ENCODE measurements around the gene SERGEF. TPM values are rescaled to one million over a fixed set of nuclear protein-coding genes. Genes with fewer than 3 reads are reported as not detected.

Gene SERGEF
- total RNA-seq, 1 donor from 2014 or later, result 17.6 TPM

DNA sequence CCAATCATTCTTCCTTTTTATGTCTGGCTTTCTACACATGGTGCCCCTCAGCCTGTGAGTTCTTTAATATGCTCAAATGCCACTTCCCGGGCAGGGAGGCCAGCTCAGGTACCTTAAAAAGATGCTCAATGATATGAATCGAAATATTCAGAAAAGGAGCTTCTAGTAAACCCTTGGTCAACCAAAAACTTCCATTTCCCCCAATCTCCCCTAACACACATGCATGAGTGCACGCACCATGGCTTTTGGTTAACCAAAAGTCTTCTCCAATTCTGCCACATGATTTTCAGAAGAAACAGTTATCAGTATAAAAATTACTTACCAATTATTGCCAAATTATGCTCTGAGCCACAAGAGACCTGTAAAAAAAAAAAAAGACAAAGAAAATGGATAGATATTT is 135.0 kb downstream of the SERGEF start:
- no peak overlapping the region for H3K27ac ChIP-seq (ENCODE audit: low read depth, low read length)
- no peaks in the 10 kb centered on the region for H3K36me3 ChIP-seq (ENCODE audit: insufficient read depth, low read length)
- H4K20me1 ChIP-seq (ENCODE audit: insufficient read depth, low read length), result no peaks in the 10 kb centered on the region
- H3K9ac ChIP-seq (ENCODE audit: low read length), result no peak overlapping the region
- H3K79me2 ChIP-seq (ENCODE audit: insufficient read depth, low read length), result no peaks in the 10 kb centered on the region
- no peak overlapping the region for H3K4me2 ChIP-seq (ENCODE audit: low read length)
- FAIRE-seq (no peak), DNase-seq (ENCODE audit: low read depth) (no peak)
- no peak overlapping the region for H3K4me3 ChIP-seq (ENCODE audit: insufficient read depth, low read depth, low read length)
- Mint-ChIP-seq H3K27ac (ENCODE audit: unreplicated experiment) (no peak overlapping the region), H3K27me3 (ENCODE audit: low read depth, unreplicated experiment) (peaks cover 2% of the 10 kb centered on the region), H3K36me3 (ENCODE audit: low read depth, unreplicated experiment) (no peaks in the 10 kb centered on the region), H3K4me1 (ENCODE audit: low read depth, unreplicated experiment) (no peaks in the 10 kb centered on the region), H3K4me3 (ENCODE audit: unreplicated experiment) (no peak overlapping the region), H3K9me3 (ENCODE audit: unreplicated experiment) (no peaks in the 10 kb centered on the region)
- TF ChIP-seq, protein P1, sequence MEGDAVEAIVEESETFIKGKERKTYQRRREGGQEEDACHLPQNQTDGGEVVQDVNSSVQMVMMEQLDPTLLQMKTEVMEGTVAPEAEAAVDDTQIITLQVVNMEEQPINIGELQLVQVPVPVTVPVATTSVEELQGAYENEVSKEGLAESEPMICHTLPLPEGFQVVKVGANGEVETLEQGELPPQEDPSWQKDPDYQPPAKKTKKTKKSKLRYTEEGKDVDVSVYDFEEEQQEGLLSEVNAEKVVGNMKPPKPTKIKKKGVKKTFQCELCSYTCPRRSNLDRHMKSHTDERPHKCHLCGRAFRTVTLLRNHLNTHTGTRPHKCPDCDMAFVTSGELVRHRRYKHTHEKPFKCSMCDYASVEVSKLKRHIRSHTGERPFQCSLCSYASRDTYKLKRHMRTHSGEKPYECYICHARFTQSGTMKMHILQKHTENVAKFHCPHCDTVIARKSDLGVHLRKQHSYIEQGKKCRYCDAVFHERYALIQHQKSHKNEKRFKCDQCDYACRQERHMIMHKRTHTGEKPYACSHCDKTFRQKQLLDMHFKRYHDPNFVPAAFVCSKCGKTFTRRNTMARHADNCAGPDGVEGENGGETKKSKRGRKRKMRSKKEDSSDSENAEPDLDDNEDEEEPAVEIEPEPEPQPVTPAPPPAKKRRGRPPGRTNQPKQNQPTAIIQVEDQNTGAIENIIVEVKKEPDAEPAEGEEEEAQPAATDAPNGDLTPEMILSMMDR (IDR thresholded peaks at IDR 0.05; ENCODE audit: insufficient read depth, low read depth, low read length), result no peak
- TF ChIP-seq EZH2 (IDR thresholded peaks at IDR 0.05; ENCODE audit: insufficient read depth, low read length), result no peak
- no peak overlapping the region for H2AFZ ChIP-seq (ENCODE audit: low read depth, low read length)
- no peaks in the 10 kb centered on the region for H3K27me3 ChIP-seq (ENCODE audit: insufficient read depth, low read length)
- H3K4me1 ChIP-seq (ENCODE audit: insufficient read depth, low read length), result no peaks in the 10 kb centered on the region
- H3K9me3 ChIP-seq (ENCODE audit: insufficient read depth, low read depth, low read length), result no peaks in the 10 kb centered on the region

- Histone ChIP-seq H3K4me3 (ENCODE audit: insufficient read depth, low read depth, low read length) (no peak overlapping the region), H2AFZ (ENCODE audit: low read depth, low read length) (no peak overlapping the region), H3K27ac (ENCODE audit: low read depth, low read length) (no peak overlapping the region), H3K9me3 (ENCODE audit: insufficient read depth, low read depth, low read length) (no peaks in the 10 kb centered on the region), H3K9ac (ENCODE audit: low read length) (no peak overlapping the region), H3K27me3 (ENCODE audit: insufficient read depth, low read length) (no peaks in the 10 kb centered on the region), H3K79me2 (ENCODE audit: insufficient read depth, low read length) (no peaks in the 10 kb centered on the region), H3K4me2 (ENCODE audit: low read length) (no peak overlapping the region), H4K20me1 (ENCODE audit: insufficient read depth, low read length) (no peaks in the 10 kb centered on the region), H3K36me3 (ENCODE audit: insufficient read depth, low read length) (no peaks in the 10 kb centered on the region), H3K4me1 (ENCODE audit: insufficient read depth, low read length) (no peaks in the 10 kb centered on the region)
- TF ChIP-seq EZH2 (IDR thresholded peaks at IDR 0.05; ENCODE audit: insufficient read depth, low read length), result no peak
- TF ChIP-seq, protein P1 (IDR thresholded peaks at IDR 0.05; ENCODE audit: insufficient read depth, low read depth, low read length), result no peak
- no peak for DNase-seq (ENCODE audit: low read depth)
- no peaks in the 10 kb centered on the region for H3K36me3 Mint-ChIP-seq (ENCODE audit: low read depth, unreplicated experiment)
- H3K4me3 Mint-ChIP-seq (ENCODE audit: unreplicated experiment), result no peak overlapping the region
- no peaks in the 10 kb centered on the region for H3K9me3 Mint-ChIP-seq (ENCODE audit: unreplicated experiment)
- H3K27me3 Mint-ChIP-seq (ENCODE audit: low read depth, unreplicated experiment), result no peaks in the 10 kb centered on the region
- no peak overlapping the region for H3K27ac Mint-ChIP-seq (ENCODE audit: unreplicated experiment)
- no peak for FAIRE-seq
- no peaks in the 10 kb centered on the region for H3K4me1 Mint-ChIP-seq (ENCODE audit: low read depth, unreplicated experiment)
These were observed 136.0 kb downstream of the SERGEF start for GRCh38 chr11:17876827-17877226.

DNA sequence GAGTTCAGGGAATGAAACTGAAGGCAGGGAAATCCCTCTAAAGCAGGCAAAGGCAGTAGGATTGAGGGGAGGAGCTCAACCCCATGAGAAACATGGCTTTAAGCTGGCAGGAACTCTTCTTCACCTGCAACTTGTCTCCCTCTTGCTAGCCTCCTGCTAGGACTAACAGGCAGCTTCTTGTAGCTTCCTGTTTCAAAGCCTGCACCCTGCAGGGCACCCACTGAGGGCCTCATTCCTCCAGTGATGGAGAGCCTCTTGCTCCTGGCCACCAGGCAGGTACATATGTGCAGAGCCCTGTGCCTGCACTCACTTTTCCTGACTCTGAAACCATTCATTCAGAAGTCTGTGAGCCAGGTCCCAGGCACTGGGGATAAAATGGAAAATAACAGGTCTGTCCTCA is 137.0 kb downstream of the SERGEF start:
- Histone ChIP-seq H3K27me3 (ENCODE audit: insufficient read depth, low read length) (no peaks in the 10 kb centered on the region), H3K4me2 (ENCODE audit: low read length) (no peak overlapping the region), H4K20me1 (ENCODE audit: insufficient read depth, low read length) (no peaks in the 10 kb centered on the region), H3K79me2 (ENCODE audit: insufficient read depth, low read length) (no peaks in the 10 kb centered on the region), H3K9me3 (ENCODE audit: insufficient read depth, low read depth, low read length) (no peaks in the 10 kb centered on the region), H3K4me1 (ENCODE audit: insufficient read depth, low read length) (no peaks in the 10 kb centered on the region), H3K9ac (ENCODE audit: low read length) (no peak overlapping the region), H3K36me3 (ENCODE audit: insufficient read depth, low read length) (no peaks in the 10 kb centered on the region), H2AFZ (ENCODE audit: low read depth, low read length) (no peak overlapping the region), H3K27ac (ENCODE audit: low read depth, low read length) (no peak overlapping the region), H3K4me3 (ENCODE audit: insufficient read depth, low read depth, low read length) (no peak overlapping the region)
- DNase-seq (ENCODE audit: low read depth), result no peak
- Mint-ChIP-seq H3K4me3 (ENCODE audit: unreplicated experiment) (no peak overlapping the region), H3K36me3 (ENCODE audit: low read depth, unreplicated experiment) (no peaks in the 10 kb centered on the region), H3K27me3 (ENCODE audit: low read depth, unreplicated experiment) (no peaks in the 10 kb centered on the region), H3K27ac (ENCODE audit: unreplicated experiment) (no peak overlapping the region), H3K4me1 (ENCODE audit: low read depth, unreplicated experiment) (no peaks in the 10 kb centered on the region), H3K9me3 (ENCODE audit: unreplicated experiment) (peaks cover 1% of the 10 kb centered on the region)
- no peak for TF ChIP-seq EZH2 (IDR thresholded peaks at IDR 0.05; ENCODE audit: insufficient read depth, low read length)
- TF ChIP-seq, protein P1 (IDR thresholded peaks at IDR 0.05; ENCODE audit: insufficient read depth, low read depth, low read length), result no peak
- no peak for FAIRE-seq

Data from astrocyte (in vitro differentiated cells and primary cell).